Measurements from ENCODE around the gene ZBTB16. TPM values are rescaled to one million over a fixed set of nuclear protein-coding genes. Genes with fewer than 3 reads are reported as not detected.

ZBTB16 gene
- polyA plus RNA-seq, 1 donor from 2014 or later = 0.45 TPM

DNA sequence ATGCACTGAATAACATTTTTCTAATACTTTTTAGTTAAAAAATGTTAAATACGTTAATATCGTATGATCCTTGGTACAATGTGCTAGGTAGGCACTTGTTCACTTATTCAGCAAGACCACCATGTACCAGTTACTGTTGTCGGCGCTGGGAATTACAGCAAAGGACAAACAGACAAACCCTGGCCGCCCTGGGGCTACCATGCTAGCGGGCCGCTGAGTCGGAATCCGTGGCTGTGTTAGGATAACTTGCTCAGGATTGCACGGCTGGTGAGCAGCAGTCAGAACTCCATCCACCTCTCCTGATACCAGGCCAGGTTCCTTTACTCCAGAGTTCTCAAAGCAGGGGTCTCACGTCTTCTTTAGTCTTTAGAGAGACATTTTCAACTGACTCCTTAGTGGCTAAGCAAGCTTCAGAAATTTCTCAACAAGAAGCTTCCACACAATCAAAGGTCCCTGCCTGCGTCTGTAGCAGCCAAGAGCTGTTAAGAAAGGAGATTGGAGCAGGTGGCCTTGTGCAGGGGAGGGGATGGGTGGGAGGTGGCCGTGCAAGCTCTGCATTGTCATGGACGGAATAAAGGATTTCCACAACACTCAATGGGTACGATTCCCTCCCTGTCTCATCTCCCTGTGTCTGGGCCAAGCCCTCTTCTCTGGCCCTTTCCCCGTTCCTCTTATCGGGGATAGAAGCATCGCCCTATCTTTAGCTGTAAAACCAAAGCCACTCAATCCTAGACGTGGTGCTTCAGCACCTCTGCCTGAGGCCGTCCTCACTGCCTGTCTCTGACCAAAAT is 196.9 kb downstream of the ZBTB16 start:
- Histone ChIP-seq H3K27ac (ENCODE audit: low read length) (no peak overlapping the region), H4K20me1 (ENCODE audit: insufficient read depth) (no peaks in the 10 kb centered on the region), H3F3A (ENCODE audit: insufficient read depth, low read length, poor library complexity, severe bottlenecking) (no peaks in the 10 kb centered on the region), H2AFZ (ENCODE audit: low read depth, low read length) (no peak overlapping the region), H3K79me2 (replicated peaks; ENCODE audit: insufficient read depth, low read length) (no peaks in the 10 kb centered on the region), H3K36me3 (ENCODE audit: insufficient read depth, low read length) (no peaks in the 10 kb centered on the region), H3K27me3 (ENCODE audit: insufficient read depth, low read depth, low read length) (no peaks in the 10 kb centered on the region), H3K9ac (ENCODE audit: low read length) (no peak overlapping the region), H3K9me3 (ENCODE audit: low read length) (no peaks in the 10 kb centered on the region), H3K4me3 (ENCODE audit: low read length) (no peak overlapping the region), H3K4me2 (ENCODE audit: low read length) (no peak overlapping the region), H3K9me2 (ENCODE audit: insufficient read depth, low read length) (no peaks in the 10 kb centered on the region)
- TF ChIP-seq SMC3 (conservative IDR thresholded peaks at IDR 0.05; ENCODE audit: poor library complexity) (no peak), EP300 (conservative IDR thresholded peaks at IDR 0.05; ENCODE audit: poor library complexity, severe bottlenecking) (no peak), EZH2 (IDR thresholded peaks at IDR 0.05; ENCODE audit: borderline replicate concordance, insufficient read depth, low read length, poor library complexity, severe bottlenecking) (no peak), MXI1 (conservative IDR thresholded peaks at IDR 0.05; ENCODE audit: poor library complexity, severe bottlenecking) (no peak), POLR2AphosphoS5 (IDR thresholded peaks at IDR 0.05) (no peak), REST (IDR thresholded peaks at IDR 0.05; ENCODE audit: borderline replicate concordance) (no peak), TAF1 (IDR thresholded peaks at IDR 0.05; ENCODE audit: low read depth) (no peak), RAD21 (conservative IDR thresholded peaks at IDR 0.05) (no peak)
- TF ChIP-seq, protein P1, sequence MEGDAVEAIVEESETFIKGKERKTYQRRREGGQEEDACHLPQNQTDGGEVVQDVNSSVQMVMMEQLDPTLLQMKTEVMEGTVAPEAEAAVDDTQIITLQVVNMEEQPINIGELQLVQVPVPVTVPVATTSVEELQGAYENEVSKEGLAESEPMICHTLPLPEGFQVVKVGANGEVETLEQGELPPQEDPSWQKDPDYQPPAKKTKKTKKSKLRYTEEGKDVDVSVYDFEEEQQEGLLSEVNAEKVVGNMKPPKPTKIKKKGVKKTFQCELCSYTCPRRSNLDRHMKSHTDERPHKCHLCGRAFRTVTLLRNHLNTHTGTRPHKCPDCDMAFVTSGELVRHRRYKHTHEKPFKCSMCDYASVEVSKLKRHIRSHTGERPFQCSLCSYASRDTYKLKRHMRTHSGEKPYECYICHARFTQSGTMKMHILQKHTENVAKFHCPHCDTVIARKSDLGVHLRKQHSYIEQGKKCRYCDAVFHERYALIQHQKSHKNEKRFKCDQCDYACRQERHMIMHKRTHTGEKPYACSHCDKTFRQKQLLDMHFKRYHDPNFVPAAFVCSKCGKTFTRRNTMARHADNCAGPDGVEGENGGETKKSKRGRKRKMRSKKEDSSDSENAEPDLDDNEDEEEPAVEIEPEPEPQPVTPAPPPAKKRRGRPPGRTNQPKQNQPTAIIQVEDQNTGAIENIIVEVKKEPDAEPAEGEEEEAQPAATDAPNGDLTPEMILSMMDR (IDR thresholded peaks at IDR 0.05; ENCODE audit: poor library complexity, severe bottlenecking) = no peak

GRCh38 chr11:114256967-114257286 is 197.4 kb downstream of the ZBTB16 start:
- Histone ChIP-seq H3K4me2 (ENCODE audit: low read length) (no peak overlapping the region), H3F3A (ENCODE audit: insufficient read depth, low read length, poor library complexity, severe bottlenecking) (no peaks in the 10 kb centered on the region), H3K9ac (ENCODE audit: low read length) (no peak overlapping the region), H3K4me3 (ENCODE audit: low read length) (no peak overlapping the region), H3K27ac (ENCODE audit: low read length) (no peak overlapping the region), H3K9me3 (ENCODE audit: low read length) (no peaks in the 10 kb centered on the region), H2AFZ (ENCODE audit: low read depth, low read length) (no peak overlapping the region), H3K27me3 (ENCODE audit: insufficient read depth, low read depth, low read length) (no peaks in the 10 kb centered on the region), H3K9me2 (ENCODE audit: insufficient read depth, low read length) (no peaks in the 10 kb centered on the region), H3K79me2 (replicated peaks; ENCODE audit: insufficient read depth, low read length) (no peaks in the 10 kb centered on the region), H4K20me1 (ENCODE audit: insufficient read depth) (no peaks in the 10 kb centered on the region), H3K36me3 (ENCODE audit: insufficient read depth, low read length) (no peaks in the 10 kb centered on the region)
- TF ChIP-seq POLR2AphosphoS5 (IDR thresholded peaks at IDR 0.05) (no peak), TAF1 (IDR thresholded peaks at IDR 0.05; ENCODE audit: low read depth) (no peak), EP300 (conservative IDR thresholded peaks at IDR 0.05; ENCODE audit: poor library complexity, severe bottlenecking) (no peak), SMC3 (conservative IDR thresholded peaks at IDR 0.05; ENCODE audit: poor library complexity) (no peak), REST (IDR thresholded peaks at IDR 0.05; ENCODE audit: borderline replicate concordance) (no peak), EZH2 (IDR thresholded peaks at IDR 0.05; ENCODE audit: borderline replicate concordance, insufficient read depth, low read length, poor library complexity, severe bottlenecking) (no peak), MXI1 (conservative IDR thresholded peaks at IDR 0.05; ENCODE audit: poor library complexity, severe bottlenecking) (no peak), RAD21 (conservative IDR thresholded peaks at IDR 0.05) (no peak)
- TF ChIP-seq, protein P1 (IDR thresholded peaks at IDR 0.05; ENCODE audit: poor library complexity, severe bottlenecking) = no peak
